Breast epithelium (tissue), 3 donors: Measurements from ENCODE around the gene ARHGAP27.
"Not testable (repeated sequence)": the region's sequence is repeated elsewhere in the genome, so short reads cannot be mapped to it uniquely, and the experiment has no call there.

Experiments used
- POLR2A ChIP-seq: fragments of 450-650 bp; IDR thresholded peaks from one replicate; pipeline ENCODE4 v1.6.1; 2016; ENCODE audit warnings: antibody characterized with exemption, mild to moderate bottlenecking, moderate library complexity
- POLR2AphosphoS5 ChIP-seq, 3 donors: sonication (generic); formaldehyde crosslinking; IDR thresholded peaks; one replicate each; pipeline ENCODE4 v1.6.1; 2017; ENCODE audit warnings: antibody characterized with exemption in 3 of 3
- TF ChIP-seq, protein P1 (sequence below), 3 donors: fragments of 450-650 bp; IDR thresholded peaks; one replicate each; pipeline ENCODE4 v1.5.1; 2016 to 2017; ENCODE audit warnings: antibody characterized with exemption in 3 of 3, mild to moderate bottlenecking in 3 of 3, moderate library complexity in 3 of 3

DNA sequence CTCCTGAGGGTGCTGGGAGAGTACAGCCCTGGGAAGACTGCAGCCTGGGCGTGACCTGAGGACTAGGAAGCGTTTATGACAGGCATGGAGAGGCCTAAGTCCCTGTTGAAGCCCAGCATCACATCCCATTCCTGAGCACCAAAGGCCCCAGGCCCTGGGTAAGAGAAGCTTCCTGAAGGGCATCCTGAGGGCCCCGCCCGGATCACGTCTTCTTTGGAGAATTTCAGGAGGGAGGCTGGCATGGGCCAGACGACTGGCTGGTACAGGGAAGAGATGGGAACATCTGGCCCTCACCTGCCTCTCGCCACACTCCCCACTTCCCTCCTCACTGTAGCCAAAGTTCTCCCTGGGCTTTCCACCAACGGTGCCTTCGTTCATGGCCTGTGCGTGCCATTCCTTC is 11.6 kb upstream of the ARHGAP27 start:
- TF ChIP-seq, protein P1, sequence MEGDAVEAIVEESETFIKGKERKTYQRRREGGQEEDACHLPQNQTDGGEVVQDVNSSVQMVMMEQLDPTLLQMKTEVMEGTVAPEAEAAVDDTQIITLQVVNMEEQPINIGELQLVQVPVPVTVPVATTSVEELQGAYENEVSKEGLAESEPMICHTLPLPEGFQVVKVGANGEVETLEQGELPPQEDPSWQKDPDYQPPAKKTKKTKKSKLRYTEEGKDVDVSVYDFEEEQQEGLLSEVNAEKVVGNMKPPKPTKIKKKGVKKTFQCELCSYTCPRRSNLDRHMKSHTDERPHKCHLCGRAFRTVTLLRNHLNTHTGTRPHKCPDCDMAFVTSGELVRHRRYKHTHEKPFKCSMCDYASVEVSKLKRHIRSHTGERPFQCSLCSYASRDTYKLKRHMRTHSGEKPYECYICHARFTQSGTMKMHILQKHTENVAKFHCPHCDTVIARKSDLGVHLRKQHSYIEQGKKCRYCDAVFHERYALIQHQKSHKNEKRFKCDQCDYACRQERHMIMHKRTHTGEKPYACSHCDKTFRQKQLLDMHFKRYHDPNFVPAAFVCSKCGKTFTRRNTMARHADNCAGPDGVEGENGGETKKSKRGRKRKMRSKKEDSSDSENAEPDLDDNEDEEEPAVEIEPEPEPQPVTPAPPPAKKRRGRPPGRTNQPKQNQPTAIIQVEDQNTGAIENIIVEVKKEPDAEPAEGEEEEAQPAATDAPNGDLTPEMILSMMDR (IDR thresholded peaks at IDR 0.05), result not testable (repeated sequence)
- TF ChIP-seq POLR2A; POLR2AphosphoS5 (IDR thresholded peaks at IDR 0.05): not testable (repeated sequence)
